Right lobe of liver (tissue), 6 donors: ENCODE data around the gene PDZRN3. TPM values are rescaled to one million over a fixed set of nuclear protein-coding genes. Genes with fewer than 3 reads are reported as not detected.

Source experiments
- ATAC-seq, 4 donors: fragments of 200-7000 bp; cut with Tn5 transposase; one replicate each; pipeline ENCODE4 v1.9.1; 2020; ENCODE audit warnings: mild to moderate bottlenecking in 4 of 4, moderate library complexity in 4 of 4
- DNase-seq, 3 donors: peaks; one replicate each; pipeline ENCODE4 v3.0.0-alpha.2; 2020
- H3K27ac ChIP-seq, 3 donors: fragments of 200-600 bp; one replicate each; pipeline ENCODE4 v1.8.0; 2022
- H3K27me3 ChIP-seq, 2 donors: fragments of 200-600 bp; one replicate each; pipeline ENCODE4 v1.8.0; 2022
- H3K36me3 ChIP-seq, 4 donors: fragments of 200-600 bp; sonication (generic) in 1 of 4; one replicate each; pipeline versions ENCODE4 v1.5.1 to v1.8.0; 2017 to 2022; ENCODE audit warnings: control low read depth in 1 of 4
- H3K4me1 ChIP-seq, 4 donors: fragments of 200-600 bp; sonication (generic) in 1 of 4; one replicate each; pipeline versions ENCODE4 v1.5.1 to v1.8.0; 2017 to 2022; ENCODE audit warnings: control low read depth in 1 of 4
- H3K4me3 ChIP-seq, 3 donors: fragments of 200-600 bp; one replicate each; pipeline ENCODE4 v1.8.0; 2022
- H3K9me3 ChIP-seq, 4 donors: fragments of 200-600 bp; sonication (generic) in 1 of 4; one replicate each; pipeline versions ENCODE4 v1.5.1 to v1.8.0; 2017 to 2022; ENCODE audit warnings: control low read depth in 1 of 4
- CTCF ChIP-seq, 4 donors: fragments of 200-600 bp in 3 of 4; fragments of 450-650 bp in 1 of 4; IDR thresholded peaks; one replicate each; pipeline versions ENCODE4 v1.5.1 to v1.8.0; 2016 to 2022; ENCODE audit warnings: antibody characterized with exemption in 4 of 4, mild to moderate bottlenecking in 2 of 4
- POLR2A ChIP-seq: fragments of 450-650 bp; IDR thresholded peaks from one replicate; pipeline ENCODE4 v1.6.1; 2017; ENCODE audit warnings: antibody characterized with exemption, mild to moderate bottlenecking
- WGBS: methylation state at CpG from one replicate; pipeline ENCODE4 v1.1.6; 2018; ENCODE audit warnings: low coverage, low lambda C conversion rate; ENCODE audit not compliant: insufficient coverage; ENCODE audit errors: missing lambda C conversion rate; 5-methylcytosine and 5-hydroxymethylcytosine counted together
- intact Hi-C, 2 donors: fragments of 100-400 bp; cut with DNase I; formaldehyde crosslinking; loops; one replicate each; pipeline versions ENCODE4 v1.11.2 to v1.14.1; 2022
- total RNA-seq, 6 experiments: library from RNA; depleted of rRNA in 2 of 6; stranded (reverse); fragments of >200 nt in 2 of 6; fragmentation: NEBNext Ultra II Directional in 3 of 6; extraction: Animal tissue kit (Norgen Biotek cat#: 25700) in 3 of 6; gene quantifications; one replicate each; pipeline versions ENCODE4 v1.1.0 to v1.2.4, GENCODE V29; 2016 to 2023
- donor health status: DM: no; HTN: yes; CAD: no.
- donor health status: DM: no; HTN: no; CAD: no.
- donor health status: DM: no; HTN: no; CAD: no.
- donor health status: DM: no; HTN: yes; CAD: no.
- donor health status: DM: no; HTN: yes; CAD: no.

Gene PDZRN3
- total RNA-seq, 6 experiments from 2014 or later = 0.33 to 2.0 (median 1.1) TPM

GRCh38 chr3:73535137-73535536, 89.6 kb downstream of the PDZRN3 start:
- Histone ChIP-seq H3K4me3 (no peak overlapping the region), H3K36me3 (no peaks in the 10 kb centered on the region), H3K27me3 (no peaks in the 10 kb centered on the region), H3K4me1 (no peaks in the 10 kb centered on the region), H3K9me3 (no peaks in the 10 kb centered on the region), H3K27ac (no peak overlapping the region)
- intact Hi-C loops = no loop called here
- ATAC-seq (no peak), DNase-seq (no peak)
- TF ChIP-seq CTCF (IDR thresholded peaks at IDR 0.05) (no peak), POLR2A (no peak)

GRCh38 chr3:73530022-73530396, 94.7 kb downstream of the PDZRN3 start:
- 53% methylated on average over 4 of the region's 4 CpGs for WGBS
- no peaks in the 10 kb centered on the region for H3K36me3 ChIP-seq
- H3K27ac ChIP-seq = no peak overlapping the region
- no peak for DNase-seq
- H3K4me1 ChIP-seq = no peaks in the 10 kb centered on the region
- no peaks in the 10 kb centered on the region for H3K27me3 ChIP-seq
- no peak for TF ChIP-seq CTCF (IDR thresholded peaks at IDR 0.05)
- no peak for TF ChIP-seq POLR2A
- H3K4me3 ChIP-seq = no peak overlapping the region
- ATAC-seq = no peak
- intact Hi-C loops = no loop called here
- H3K9me3 ChIP-seq = no peaks in the 10 kb centered on the region

GRCh38 chr3:73529308-73530021, 95.3 kb downstream of the PDZRN3 start:
- Histone ChIP-seq H3K36me3 (no peaks in the 10 kb centered on the region), H3K9me3 (no peaks in the 10 kb centered on the region), H3K4me3 (no peak overlapping the region), H3K27ac (no peak overlapping the region), H3K4me1 (no peaks in the 10 kb centered on the region), H3K27me3 (no peaks in the 10 kb centered on the region)
- no peak for DNase-seq
- TF ChIP-seq POLR2A (no peak), CTCF (IDR thresholded peaks at IDR 0.05) (no peak)
- intact Hi-C loops = no loop called here
- 54% methylated on average over 3 of the region's 3 CpGs for WGBS
- ATAC-seq = no peak

- Histone ChIP-seq H3K36me3 (no peaks in the 10 kb centered on the region), H3K27me3 (no peaks in the 10 kb centered on the region), H3K9me3 (no peaks in the 10 kb centered on the region), H3K4me1 (no peaks in the 10 kb centered on the region), H3K4me3 (no peak overlapping the region), H3K27ac (no peak overlapping the region)
- 63% methylated on average over 6 of the region's 6 CpGs for WGBS
- ATAC-seq = no peak
- no peak for DNase-seq
- intact Hi-C loops = no loop called here
- TF ChIP-seq CTCF (IDR thresholded peaks at IDR 0.05) (no peak), POLR2A (no peak)
These were observed 99.2 kb downstream of the PDZRN3 start for GRCh38 chr3:73525591-73525990.

- TF ChIP-seq POLR2A (no peak), CTCF (IDR thresholded peaks at IDR 0.05) (no peak)
- Histone ChIP-seq H3K36me3 (no peaks in the 10 kb centered on the region), H3K4me3 (no peak overlapping the region), H3K27ac (no peak overlapping the region), H3K4me1 (no peaks in the 10 kb centered on the region), H3K9me3 (no peaks in the 10 kb centered on the region), H3K27me3 (no peaks in the 10 kb centered on the region)
- ATAC-seq = no peak
- no peak for DNase-seq
- intact Hi-C loops = no loop called here
- whole genome bisulfite sequencing = 47% methylated on average over 2 of the region's 2 CpGs
These were observed 101.1 kb downstream of the PDZRN3 start for GRCh38 chr3:73523661-73524060.
